Gastrocnemius medialis (tissue), 4 donors: ENCODE results near the gene C9orf72.

Source experiments
- POLR2A ChIP-seq, 2 donors: fragments of 450-650 bp; IDR thresholded peaks; one replicate each; pipeline ENCODE4 v1.6.1; 2017; ENCODE audit warnings: antibody characterized with exemption in 2 of 2, mild to moderate bottlenecking in 2 of 2, moderate library complexity in 2 of 2
- TF ChIP-seq, protein P1 (sequence below), 5 experiments: fragments of 450-650 bp in 3 of 5; fragments of 200-600 bp in 2 of 5; sonication (generic) in 2 of 5; IDR thresholded peaks in 4 of 5; conservative IDR thresholded peaks in 1 of 5; 1 replicate in 4 of 5; 2 replicates in 1 of 5; pipeline ENCODE4 v1.5.1; 2016 to 2019; ENCODE audit warnings: antibody characterized with exemption in 5 of 5, mild to moderate bottlenecking in 3 of 5, moderate library complexity in 3 of 5

DNA sequence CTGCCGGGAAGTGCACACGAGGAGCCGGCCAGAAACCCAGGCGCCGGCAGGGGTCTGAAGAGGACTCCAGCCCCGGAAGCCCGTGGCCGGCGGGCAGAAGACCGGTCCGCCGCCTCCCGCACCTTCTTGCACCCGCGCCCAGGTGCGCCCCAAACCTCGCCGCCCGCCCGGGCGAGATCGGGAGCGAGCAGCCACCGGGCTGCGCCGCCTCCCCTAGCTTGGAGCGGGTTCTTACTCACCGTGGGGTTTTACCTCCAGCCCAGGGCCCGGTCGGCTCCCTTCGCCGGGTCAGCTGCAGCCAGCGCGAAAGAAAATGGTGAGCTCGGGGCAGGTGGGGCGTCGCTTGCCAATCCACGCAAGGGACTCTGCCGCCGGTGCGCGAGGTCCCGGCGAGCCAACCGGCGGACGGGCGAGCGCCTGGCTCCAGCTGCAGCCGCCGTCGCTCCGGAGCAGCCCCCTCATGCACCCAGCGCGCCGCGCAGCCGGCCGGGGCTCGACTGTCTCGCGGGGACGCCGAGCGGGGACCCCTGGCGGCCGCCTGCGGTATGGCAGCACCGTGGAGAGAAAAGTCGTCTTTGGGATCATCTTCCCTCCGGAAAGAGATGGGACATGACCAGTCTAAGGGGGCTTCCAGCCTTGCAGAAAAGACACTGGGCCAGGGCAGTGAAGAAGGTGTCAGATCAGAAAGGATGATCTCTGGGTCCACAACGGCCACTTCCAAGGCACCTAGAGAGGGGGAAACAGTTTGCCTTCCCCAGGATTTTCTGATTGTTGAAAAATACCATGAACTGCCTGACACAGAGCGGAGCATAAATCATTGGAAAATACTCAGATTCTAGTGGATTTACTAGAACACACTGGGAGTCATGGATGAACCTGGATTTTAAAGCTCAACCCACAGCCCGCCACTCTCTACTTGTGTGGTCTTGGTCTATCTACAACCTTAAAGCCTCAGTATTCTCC is 43.7 kb downstream of the C9orf72 start, which contains the start of gene MOB3B:
- TF ChIP-seq, protein P1, sequence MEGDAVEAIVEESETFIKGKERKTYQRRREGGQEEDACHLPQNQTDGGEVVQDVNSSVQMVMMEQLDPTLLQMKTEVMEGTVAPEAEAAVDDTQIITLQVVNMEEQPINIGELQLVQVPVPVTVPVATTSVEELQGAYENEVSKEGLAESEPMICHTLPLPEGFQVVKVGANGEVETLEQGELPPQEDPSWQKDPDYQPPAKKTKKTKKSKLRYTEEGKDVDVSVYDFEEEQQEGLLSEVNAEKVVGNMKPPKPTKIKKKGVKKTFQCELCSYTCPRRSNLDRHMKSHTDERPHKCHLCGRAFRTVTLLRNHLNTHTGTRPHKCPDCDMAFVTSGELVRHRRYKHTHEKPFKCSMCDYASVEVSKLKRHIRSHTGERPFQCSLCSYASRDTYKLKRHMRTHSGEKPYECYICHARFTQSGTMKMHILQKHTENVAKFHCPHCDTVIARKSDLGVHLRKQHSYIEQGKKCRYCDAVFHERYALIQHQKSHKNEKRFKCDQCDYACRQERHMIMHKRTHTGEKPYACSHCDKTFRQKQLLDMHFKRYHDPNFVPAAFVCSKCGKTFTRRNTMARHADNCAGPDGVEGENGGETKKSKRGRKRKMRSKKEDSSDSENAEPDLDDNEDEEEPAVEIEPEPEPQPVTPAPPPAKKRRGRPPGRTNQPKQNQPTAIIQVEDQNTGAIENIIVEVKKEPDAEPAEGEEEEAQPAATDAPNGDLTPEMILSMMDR (IDR thresholded peaks at IDR 0.05 in 4 of 5, conservative IDR thresholded peaks at IDR 0.05 in 1 of 5), result peak; percentile 88 to 99 (median 97)
- peak; percentile 37 to 78 for TF ChIP-seq POLR2A (IDR thresholded peaks at IDR 0.05)
